HCT116 (cell line): ENCODE data around the gene LRCH4.
A peak's percentile ranks its signal among the peaks of the same experiment; 100 is the strongest.

Source experiments
- ATF3 ChIP-seq: IDR thresholded peaks from 2 replicates; pipeline ENCODE4 v1.6.1; 2012
- CBX3 ChIP-seq: IDR thresholded peaks from 2 replicates; pipeline ENCODE4 v1.6.1; 2012; ENCODE audit warnings: low read depth
- EZH2phosphoT487 ChIP-seq: fragments of 200-600 bp; IDR thresholded peaks from 2 replicates; pipeline ENCODE4 v1.6.1; 2018; ENCODE audit warnings: antibody characterized with exemption, borderline replicate concordance
- JUND ChIP-seq: IDR thresholded peaks from 2 replicates; pipeline ENCODE4 v1.6.1; 2012
- POLR2A ChIP-seq: IDR thresholded peaks from 2 replicates; pipeline ENCODE4 v1.7.0; 2011; ENCODE audit warnings: borderline replicate concordance; ENCODE audit not compliant: insufficient read depth, insufficient read length; ENCODE audit errors: extremely low read depth
- POLR2AphosphoS5 ChIP-seq: IDR thresholded peaks from 2 replicates; pipeline ENCODE4 v1.6.1; 2011; ENCODE audit warnings: mild to moderate bottlenecking, low read depth, low read length, moderate library complexity
- RAD21 ChIP-seq: IDR thresholded peaks from 2 replicates; pipeline ENCODE4 v1.6.1; 2012; ENCODE audit warnings: low read depth, mild to moderate bottlenecking
- REST ChIP-seq: IDR thresholded peaks from 2 replicates; pipeline ENCODE4 v1.6.1; 2012; ENCODE audit warnings: low read depth
- SP1 ChIP-seq: IDR thresholded peaks from 2 replicates; pipeline ENCODE4 v1.6.1; 2012; ENCODE audit warnings: low read depth
- SRF ChIP-seq: IDR thresholded peaks from 2 replicates; pipeline ENCODE4 v1.6.1; 2012; ENCODE audit warnings: low read depth
- TCF7L2 ChIP-seq: IDR thresholded peaks from 2 replicates; pipeline ENCODE4 v1.7.0; 2011; ENCODE audit warnings: borderline replicate concordance, inconsistent platforms; ENCODE audit not compliant: insufficient read depth, insufficient read length; ENCODE audit errors: extremely low read depth
- YY1 ChIP-seq: IDR thresholded peaks from 2 replicates; pipeline ENCODE4 v1.6.1; 2011; ENCODE audit warnings: low read length, low read depth, moderate library complexity, mild to moderate bottlenecking; ENCODE audit not compliant: insufficient replicate concordance; ENCODE audit errors: extremely low read depth
- TF ChIP-seq, protein P1 (sequence below), 3 experiments: fragments of 200-600 bp in 1 of 3; sonication (generic) in 1 of 3; IDR thresholded peaks in 2 of 3; conservative IDR thresholded peaks in 1 of 3; 2 replicates each; pipeline ENCODE4 v1.5.1; 2012 to 2017; ENCODE audit warnings: low read depth in 2 of 3, low read length in 2 of 3, antibody characterized with exemption in 1 of 3, borderline replicate concordance in 1 of 3, control low read depth in 1 of 3, mild to moderate bottlenecking in 1 of 3, mixed read lengths in 1 of 3, mixed run types in 1 of 3, moderate library complexity in 1 of 3; ENCODE audit not compliant: insufficient read depth in 1 of 3
- TF ChIP-seq, protein P2 (sequence below): IDR thresholded peaks from 2 replicates; pipeline ENCODE4 v1.6.1; 2012

GRCh38 chr7:100568176-100568895, 17.6 kb downstream of the LRCH4 start:
- TF ChIP-seq, protein P1, sequence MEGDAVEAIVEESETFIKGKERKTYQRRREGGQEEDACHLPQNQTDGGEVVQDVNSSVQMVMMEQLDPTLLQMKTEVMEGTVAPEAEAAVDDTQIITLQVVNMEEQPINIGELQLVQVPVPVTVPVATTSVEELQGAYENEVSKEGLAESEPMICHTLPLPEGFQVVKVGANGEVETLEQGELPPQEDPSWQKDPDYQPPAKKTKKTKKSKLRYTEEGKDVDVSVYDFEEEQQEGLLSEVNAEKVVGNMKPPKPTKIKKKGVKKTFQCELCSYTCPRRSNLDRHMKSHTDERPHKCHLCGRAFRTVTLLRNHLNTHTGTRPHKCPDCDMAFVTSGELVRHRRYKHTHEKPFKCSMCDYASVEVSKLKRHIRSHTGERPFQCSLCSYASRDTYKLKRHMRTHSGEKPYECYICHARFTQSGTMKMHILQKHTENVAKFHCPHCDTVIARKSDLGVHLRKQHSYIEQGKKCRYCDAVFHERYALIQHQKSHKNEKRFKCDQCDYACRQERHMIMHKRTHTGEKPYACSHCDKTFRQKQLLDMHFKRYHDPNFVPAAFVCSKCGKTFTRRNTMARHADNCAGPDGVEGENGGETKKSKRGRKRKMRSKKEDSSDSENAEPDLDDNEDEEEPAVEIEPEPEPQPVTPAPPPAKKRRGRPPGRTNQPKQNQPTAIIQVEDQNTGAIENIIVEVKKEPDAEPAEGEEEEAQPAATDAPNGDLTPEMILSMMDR (IDR thresholded peaks at IDR 0.05 in 2 of 3, conservative IDR thresholded peaks at IDR 0.05 in 1 of 3; ENCODE audit: borderline replicate concordance in 1 of 3, insufficient read depth in 1 of 3, low read depth in 2 of 3, low read length in 2 of 3) = no peak
- TF ChIP-seq EZH2phosphoT487 = no peak
- TF ChIP-seq POLR2A = no peak
- no peak for TF ChIP-seq TCF7L2
- TF ChIP-seq POLR2AphosphoS5 = 0 out of 2 replicates have a peak, but pooled peaks have one; percentile 16
- TF ChIP-seq SP1 = no peak
- TF ChIP-seq SRF = no peak
- TF ChIP-seq CBX3 = no peak
- TF ChIP-seq, protein P2, sequence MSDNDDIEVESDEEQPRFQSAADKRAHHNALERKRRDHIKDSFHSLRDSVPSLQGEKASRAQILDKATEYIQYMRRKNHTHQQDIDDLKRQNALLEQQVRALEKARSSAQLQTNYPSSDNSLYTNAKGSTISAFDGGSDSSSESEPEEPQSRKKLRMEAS = no peak
- no peak for TF ChIP-seq RAD21
- no peak for TF ChIP-seq ATF3
- no peak for TF ChIP-seq YY1
- no peak for TF ChIP-seq REST
- no peak for TF ChIP-seq JUND
